Measurements from ENCODE around the gene MLEC. TPM values are rescaled to one million over a fixed set of nuclear protein-coding genes. Genes with fewer than 3 reads are reported as not detected.

MLEC gene
- total and polyA plus RNA-seq, 2 of the 13 experiments (the other 11 are each of a cell fraction or from before 2014, with no cell fraction given): 49.8 to 156 TPM

DNA sequence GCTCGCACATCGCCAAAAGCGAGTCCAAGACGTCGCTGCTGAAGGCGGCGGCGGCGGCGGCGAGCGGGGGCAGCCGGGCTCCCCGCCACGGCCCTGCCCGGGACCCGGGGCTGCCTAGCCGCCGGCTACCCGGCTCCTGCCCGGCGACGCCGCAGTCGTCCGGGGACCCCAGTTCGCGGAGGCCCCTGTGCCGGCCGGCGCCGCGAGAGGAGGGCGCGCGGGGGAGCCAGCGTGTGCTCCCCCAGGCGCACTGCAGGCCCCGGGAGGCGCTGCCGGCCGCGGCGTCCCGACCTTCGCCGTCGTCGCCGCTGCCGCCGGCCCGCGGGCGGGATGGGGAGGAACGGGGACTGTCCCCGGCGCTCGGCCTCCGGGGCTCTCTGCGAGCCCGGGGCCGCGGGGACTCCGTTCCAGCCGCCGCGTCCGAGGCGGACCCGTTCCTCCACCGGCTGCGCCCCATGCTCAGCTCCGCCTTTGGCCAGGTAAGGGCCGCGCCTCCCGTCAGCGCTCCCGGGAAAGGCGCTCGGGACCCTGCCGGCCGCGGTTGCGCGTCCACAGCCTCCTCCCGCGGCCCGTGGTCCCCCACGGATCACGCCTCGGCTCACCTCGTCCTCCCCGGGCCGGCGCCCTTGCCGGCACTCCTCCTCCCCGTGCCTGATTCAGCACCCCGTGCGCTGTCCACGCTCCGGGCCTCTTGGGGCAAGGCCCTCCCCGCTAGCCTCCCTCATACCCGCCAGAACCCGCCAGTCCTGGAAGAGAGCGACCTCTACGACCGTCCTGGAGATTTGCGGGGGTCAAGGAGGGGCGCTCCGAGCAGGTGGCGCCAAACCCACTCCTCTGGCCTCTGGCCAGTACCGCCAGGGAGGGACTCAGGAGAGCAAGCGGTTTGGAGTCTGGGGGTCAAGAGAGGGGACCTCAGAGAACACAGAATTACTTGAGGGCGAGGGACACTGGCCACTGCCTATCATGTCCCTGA lies 45.8 kb upstream of the MLEC start (continued):
- TF ChIP-seq ZNF616 (CRISPR knock-in tag; IDR thresholded peaks at IDR 0.05; ENCODE audit: low read depth) (no peak), ZNF282 (IDR thresholded peaks at IDR 0.05; ENCODE audit: partially characterized antibody) (no peak), HHEX (CRISPR knock-in tag; IDR thresholded peaks at IDR 0.05) (no peak), MYNN (CRISPR knock-in tag; IDR thresholded peaks at IDR 0.05; ENCODE audit: low read depth) (no peak), ZSCAN9 (CRISPR knock-in tag; IDR thresholded peaks at IDR 0.05; ENCODE audit: borderline replicate concordance) (no peak), REL (CRISPR knock-in tag; conservative IDR thresholded peaks at IDR 0.05) (no peak), CENPX (CRISPR knock-in tag; IDR thresholded peaks at IDR 0.05) (no peak), SPEN (CRISPR knock-in tag; IDR thresholded peaks at IDR 0.05; ENCODE audit: low read depth) (no peak), ZBED4 (CRISPR knock-in tag; IDR thresholded peaks at IDR 0.05; ENCODE audit: borderline replicate concordance) (no peak), ZNF841 (CRISPR knock-in tag; IDR thresholded peaks at IDR 0.05; ENCODE audit: borderline replicate concordance) (no peak), ZNF382 (CRISPR knock-in tag; IDR thresholded peaks at IDR 0.05; ENCODE audit: borderline replicate concordance) (no peak), ERF (CRISPR knock-in tag; IDR thresholded peaks at IDR 0.05) (no peak), HNRNPL (IDR thresholded peaks at IDR 0.05; ENCODE audit: low read depth, low read length) (no peak), PHF8 (CRISPR knock-in tag; IDR thresholded peaks at IDR 0.05) (no peak; the same call in 1 of the 2 replicates), ATF7 (IDR thresholded peaks at IDR 0.05) (no peak), ATF7 (CRISPR knock-in tag; IDR thresholded peaks at IDR 0.05) (no peak), FOXA3 (CRISPR knock-in tag; IDR thresholded peaks at IDR 0.05) (no peak), SP5 (CRISPR knock-in tag; IDR thresholded peaks at IDR 0.05; ENCODE audit: borderline replicate concordance, low read depth) (no peak), HOXA5 (CRISPR knock-in tag; IDR thresholded peaks at IDR 0.05) (no peak)
- TF ChIP-seq, protein P1, sequence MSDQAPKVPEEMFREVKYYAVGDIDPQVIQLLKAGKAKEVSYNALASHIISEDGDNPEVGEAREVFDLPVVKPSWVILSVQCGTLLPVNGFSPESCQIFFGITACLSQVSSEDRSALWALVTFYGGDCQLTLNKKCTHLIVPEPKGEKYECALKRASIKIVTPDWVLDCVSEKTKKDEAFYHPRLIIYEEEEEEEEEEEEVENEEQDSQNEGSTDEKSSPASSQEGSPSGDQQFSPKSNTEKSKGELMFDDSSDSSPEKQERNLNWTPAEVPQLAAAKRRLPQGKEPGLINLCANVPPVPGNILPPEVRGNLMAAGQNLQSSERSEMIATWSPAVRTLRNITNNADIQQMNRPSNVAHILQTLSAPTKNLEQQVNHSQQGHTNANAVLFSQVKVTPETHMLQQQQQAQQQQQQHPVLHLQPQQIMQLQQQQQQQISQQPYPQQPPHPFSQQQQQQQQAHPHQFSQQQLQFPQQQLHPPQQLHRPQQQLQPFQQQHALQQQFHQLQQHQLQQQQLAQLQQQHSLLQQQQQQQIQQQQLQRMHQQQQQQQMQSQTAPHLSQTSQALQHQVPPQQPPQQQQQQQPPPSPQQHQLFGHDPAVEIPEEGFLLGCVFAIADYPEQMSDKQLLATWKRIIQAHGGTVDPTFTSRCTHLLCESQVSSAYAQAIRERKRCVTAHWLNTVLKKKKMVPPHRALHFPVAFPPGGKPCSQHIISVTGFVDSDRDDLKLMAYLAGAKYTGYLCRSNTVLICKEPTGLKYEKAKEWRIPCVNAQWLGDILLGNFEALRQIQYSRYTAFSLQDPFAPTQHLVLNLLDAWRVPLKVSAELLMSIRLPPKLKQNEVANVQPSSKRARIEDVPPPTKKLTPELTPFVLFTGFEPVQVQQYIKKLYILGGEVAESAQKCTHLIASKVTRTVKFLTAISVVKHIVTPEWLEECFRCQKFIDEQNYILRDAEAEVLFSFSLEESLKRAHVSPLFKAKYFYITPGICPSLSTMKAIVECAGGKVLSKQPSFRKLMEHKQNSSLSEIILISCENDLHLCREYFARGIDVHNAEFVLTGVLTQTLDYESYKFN (CRISPR knock-in tag; conservative IDR thresholded peaks at IDR 0.05): no peak
- TF ChIP-seq, protein P2, sequence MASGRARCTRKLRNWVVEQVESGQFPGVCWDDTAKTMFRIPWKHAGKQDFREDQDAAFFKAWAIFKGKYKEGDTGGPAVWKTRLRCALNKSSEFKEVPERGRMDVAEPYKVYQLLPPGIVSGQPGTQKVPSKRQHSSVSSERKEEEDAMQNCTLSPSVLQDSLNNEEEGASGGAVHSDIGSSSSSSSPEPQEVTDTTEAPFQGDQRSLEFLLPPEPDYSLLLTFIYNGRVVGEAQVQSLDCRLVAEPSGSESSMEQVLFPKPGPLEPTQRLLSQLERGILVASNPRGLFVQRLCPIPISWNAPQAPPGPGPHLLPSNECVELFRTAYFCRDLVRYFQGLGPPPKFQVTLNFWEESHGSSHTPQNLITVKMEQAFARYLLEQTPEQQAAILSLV (CRISPR knock-in tag; IDR thresholded peaks at IDR 0.05; ENCODE audit: borderline replicate concordance): peak; percentile 65; the same call in 1 of the 2 replicates
- TF ChIP-seq, protein P3, sequence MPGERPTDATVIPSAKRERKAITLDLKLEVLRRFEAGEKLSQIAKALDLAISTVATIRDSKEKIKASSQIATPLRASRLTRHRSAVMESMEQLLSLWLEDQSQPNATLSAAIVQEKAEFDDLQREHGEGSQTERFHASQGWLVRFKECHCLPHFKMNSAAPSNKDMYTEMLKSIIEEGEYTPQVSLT (CRISPR knock-in tag; IDR thresholded peaks at IDR 0.05; ENCODE audit: borderline replicate concordance, low read depth): no peak
